ENCODE data around the gene ELL2.
"Not testable (repeated sequence)": the region's sequence is repeated elsewhere in the genome, so short reads cannot be mapped to it uniquely, and the experiment has no call there.

Gene ELL2

DNA sequence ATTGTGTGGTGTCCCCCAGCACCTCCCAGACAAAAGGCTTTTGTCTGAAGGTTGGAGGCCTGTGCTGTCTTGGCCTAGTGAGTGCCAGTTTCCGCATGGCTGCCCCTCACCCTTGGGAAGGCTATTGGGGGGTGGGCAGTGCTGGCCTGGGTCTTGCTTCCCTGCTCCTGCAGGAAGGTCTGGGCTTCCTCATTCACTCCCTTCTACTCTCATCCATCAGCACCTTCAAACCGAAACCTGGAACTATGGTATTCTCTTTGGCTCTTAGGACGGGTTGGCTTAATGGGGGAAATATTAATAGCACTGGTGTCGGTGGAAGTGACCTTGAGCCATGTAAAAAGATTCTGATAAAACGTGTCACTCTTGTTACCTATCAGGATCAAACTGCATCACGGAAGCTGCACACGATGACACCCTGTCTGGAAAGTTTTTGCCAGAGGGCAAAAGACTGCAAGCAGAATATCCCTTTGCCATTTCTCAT lies 105.1 kb downstream of the ELL2 start:
- no peak for DNase-seq (ENCODE audit: extremely low spot score)
- CTCF ChIA-PET = interaction anchor here (0.8 to 25.0 kb wide), 9 partner anchors 9 to 745 kb away, joined by 3 to 561 read pairs (median 14); no protein-coding TSS in a partner anchor
- TF ChIP-seq, protein P1, sequence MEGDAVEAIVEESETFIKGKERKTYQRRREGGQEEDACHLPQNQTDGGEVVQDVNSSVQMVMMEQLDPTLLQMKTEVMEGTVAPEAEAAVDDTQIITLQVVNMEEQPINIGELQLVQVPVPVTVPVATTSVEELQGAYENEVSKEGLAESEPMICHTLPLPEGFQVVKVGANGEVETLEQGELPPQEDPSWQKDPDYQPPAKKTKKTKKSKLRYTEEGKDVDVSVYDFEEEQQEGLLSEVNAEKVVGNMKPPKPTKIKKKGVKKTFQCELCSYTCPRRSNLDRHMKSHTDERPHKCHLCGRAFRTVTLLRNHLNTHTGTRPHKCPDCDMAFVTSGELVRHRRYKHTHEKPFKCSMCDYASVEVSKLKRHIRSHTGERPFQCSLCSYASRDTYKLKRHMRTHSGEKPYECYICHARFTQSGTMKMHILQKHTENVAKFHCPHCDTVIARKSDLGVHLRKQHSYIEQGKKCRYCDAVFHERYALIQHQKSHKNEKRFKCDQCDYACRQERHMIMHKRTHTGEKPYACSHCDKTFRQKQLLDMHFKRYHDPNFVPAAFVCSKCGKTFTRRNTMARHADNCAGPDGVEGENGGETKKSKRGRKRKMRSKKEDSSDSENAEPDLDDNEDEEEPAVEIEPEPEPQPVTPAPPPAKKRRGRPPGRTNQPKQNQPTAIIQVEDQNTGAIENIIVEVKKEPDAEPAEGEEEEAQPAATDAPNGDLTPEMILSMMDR (IDR thresholded peaks at IDR 0.05; ENCODE audit: control extremely low read depth, extremely low read depth, low read depth, missing control alignments) = no peak
- POLR2A ChIA-PET = no interaction called here

DNA sequence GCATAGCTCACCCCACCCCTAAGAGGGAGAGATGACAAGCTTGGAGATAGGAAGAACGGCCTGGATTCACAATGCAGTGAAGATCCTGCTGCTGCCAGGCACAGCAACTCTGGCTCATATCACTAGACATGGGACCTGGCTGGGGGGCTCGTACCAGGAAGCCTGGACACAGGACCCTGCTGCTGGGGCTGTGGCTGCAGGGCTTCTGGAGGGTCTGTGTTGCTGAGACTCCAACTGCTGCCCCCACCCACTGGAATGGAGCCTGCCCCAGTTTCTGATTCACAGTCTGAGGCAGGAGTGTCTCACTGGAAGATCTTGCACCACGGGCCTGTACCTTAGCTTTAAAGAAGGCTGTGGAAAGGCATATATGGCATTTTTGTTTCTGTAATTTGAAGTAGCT lies 108.2 kb downstream of the ELL2 start:
- no peak for DNase-seq (ENCODE audit: extremely low spot score)
- CTCF ChIA-PET = interaction anchor here (0.8 to 25.0 kb wide), 16 partner anchors 9 to 748 kb away, joined by 3 to 561 read pairs (median 4); partner anchors contain the start of gene RFESD
- POLR2A ChIA-PET = interaction anchor here (0.7 kb wide), 1 partner anchor 416 kb away, joined by 3 read pairs; no protein-coding TSS in a partner anchor
- TF ChIP-seq, protein P1 (IDR thresholded peaks at IDR 0.05; ENCODE audit: control extremely low read depth, extremely low read depth, low read depth, missing control alignments) = no peak

DNA sequence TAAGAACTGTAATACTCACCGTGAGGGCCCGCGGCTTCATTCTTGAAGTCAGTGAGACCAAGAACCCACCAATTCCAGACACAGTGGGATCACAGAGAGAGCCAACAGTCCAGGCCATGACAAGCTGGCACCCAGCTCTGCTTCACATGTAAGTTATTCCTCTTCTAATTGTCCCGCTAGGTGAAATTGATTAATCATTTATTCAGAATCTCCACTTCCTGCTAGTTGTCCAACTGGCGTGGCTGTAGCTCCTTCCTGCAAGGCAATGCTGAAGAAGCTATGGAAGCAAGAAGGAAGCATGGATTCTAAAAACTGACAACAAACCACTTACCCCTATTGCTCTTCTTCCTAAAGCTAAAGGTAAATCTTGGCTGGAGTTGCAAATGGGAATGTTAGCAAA lies 109.1 kb downstream of the ELL2 start:
- POLR2A ChIA-PET = no interaction called here
- no peak for DNase-seq (ENCODE audit: extremely low spot score)
- TF ChIP-seq, protein P1 (IDR thresholded peaks at IDR 0.05; ENCODE audit: control extremely low read depth, extremely low read depth, low read depth, missing control alignments) = no peak
- CTCF ChIA-PET = interaction anchor here (1.0 to 25.0 kb wide), 13 partner anchors 9 to 749 kb away, joined by 3 to 561 read pairs (median 5); no protein-coding TSS in a partner anchor

DNA sequence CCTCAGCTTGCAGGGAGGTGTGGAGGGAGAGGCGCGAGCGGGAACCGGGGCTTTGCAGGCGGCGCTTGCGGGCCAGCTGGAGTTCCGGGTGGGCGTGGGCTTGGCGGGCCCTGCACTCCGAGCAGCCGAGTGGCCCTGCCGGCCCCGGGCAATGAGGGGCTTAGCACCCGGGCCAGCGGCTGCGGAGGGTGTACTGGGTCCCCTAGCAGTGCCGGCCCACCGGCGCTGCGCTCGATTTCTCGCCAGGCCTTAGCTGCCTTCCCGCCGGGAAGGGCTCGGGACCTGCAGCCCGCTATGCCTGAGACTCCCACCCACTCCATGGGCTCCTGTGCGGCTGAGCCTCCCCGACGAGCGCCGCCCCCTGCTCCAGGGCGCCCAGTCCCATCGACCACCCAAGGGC lies 110.5 kb downstream of the ELL2 start:
- DNase-seq (ENCODE audit: extremely low spot score); POLR2A ChIA-PET: not testable (repeated sequence)

DNA sequence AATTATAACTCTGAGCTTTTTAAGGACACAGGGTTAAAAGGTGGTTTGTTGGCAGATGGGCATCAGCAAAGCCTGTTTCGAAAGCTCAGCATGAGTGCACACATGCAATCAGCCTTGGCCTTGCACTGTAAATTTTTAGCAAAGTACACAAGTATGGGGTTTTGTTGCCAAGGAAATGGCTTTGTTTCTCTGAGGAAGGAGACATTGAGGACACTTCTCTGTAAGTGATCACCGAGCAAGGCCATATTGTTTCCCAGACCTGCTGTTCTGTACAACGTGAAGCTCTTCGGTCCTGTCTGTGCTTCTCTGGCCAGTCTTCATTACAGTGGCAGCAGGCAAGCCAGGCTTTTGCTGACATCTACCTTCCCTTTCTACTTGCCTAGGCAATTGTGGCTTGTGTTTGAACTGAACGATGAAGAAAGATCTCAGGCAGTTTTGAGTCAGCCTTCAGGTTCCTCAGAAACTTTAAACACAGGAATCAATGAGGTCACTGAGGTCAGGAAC lies 111.2 kb downstream of the ELL2 start:
- DNase-seq (ENCODE audit: extremely low spot score) = no peak
- TF ChIP-seq, protein P1 (IDR thresholded peaks at IDR 0.05; ENCODE audit: control extremely low read depth, extremely low read depth, low read depth, missing control alignments) = no peak
- ChIA-PET POLR2A (no interaction called here), CTCF (interaction anchor here (1.1 to 25.0 kb wide), 7 partner anchors 10 to 487 kb away, joined by 3 to 561 read pairs (median 20); no protein-coding TSS in a partner anchor)

More for the DNA sequence above, 110.5 kb downstream of the ELL2 start:
- CTCF ChIA-PET = interaction anchor here (1.0 to 25.0 kb wide), 6 partner anchors 7 to 751 kb away, joined by 3 to 561 read pairs (median 10); no protein-coding TSS in a partner anchor

DNA sequence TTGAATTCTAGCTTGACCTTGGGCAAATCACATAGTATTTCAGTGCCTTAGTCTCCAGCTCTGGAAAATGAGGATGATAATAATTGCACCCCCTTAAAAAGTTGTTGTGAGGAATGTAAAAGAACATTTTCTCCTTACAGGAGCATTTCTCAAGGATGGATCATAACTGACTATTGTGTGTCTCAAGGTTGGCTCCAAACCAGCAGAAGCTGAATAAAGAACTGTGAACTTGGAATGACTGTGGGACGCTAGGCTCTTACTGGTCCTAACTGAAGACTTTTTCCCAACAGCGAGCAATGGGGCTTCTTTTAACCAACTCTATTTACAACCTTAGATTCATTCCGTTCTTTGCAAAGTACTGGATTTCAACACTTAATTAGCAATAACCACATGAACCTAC lies 113.0 kb downstream of the ELL2 start:
- TF ChIP-seq, protein P1 (IDR thresholded peaks at IDR 0.05; ENCODE audit: control extremely low read depth, extremely low read depth, low read depth, missing control alignments) = no peak
- ChIA-PET CTCF (interaction anchor here (1.3 to 25.0 kb wide), 11 partner anchors 8 to 489 kb away, joined by 4 to 561 read pairs (median 16); no protein-coding TSS in a partner anchor), POLR2A (no interaction called here)
- no peak for DNase-seq (ENCODE audit: extremely low spot score)

DNA sequence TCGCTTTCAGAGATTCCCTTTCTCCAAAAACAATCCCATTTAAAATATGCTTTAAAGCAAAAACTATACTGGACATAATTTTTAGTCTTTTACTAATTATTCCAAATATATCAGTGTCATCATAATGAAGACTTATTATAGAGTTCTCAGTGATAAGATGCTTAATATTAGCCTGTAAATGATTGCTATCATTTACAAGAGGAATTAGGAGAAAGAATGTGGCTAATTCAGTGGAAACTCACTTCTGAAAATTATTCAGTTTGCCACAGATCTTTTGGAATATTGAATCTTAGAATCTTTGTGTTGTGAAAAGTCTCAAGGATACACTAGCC lies 114.4 kb downstream of the ELL2 start:
- DNase-seq (ENCODE audit: extremely low spot score) = no peak
- TF ChIP-seq, protein P1 (IDR thresholded peaks at IDR 0.05; ENCODE audit: control extremely low read depth, extremely low read depth, low read depth, missing control alignments) = no peak
- POLR2A ChIA-PET = no interaction called here
- CTCF ChIA-PET = interaction anchor here (0.8 to 25.0 kb wide), 24 partner anchors 9 to 292 kb away, joined by 3 to 561 read pairs (median 7); partner anchors contain the start of genes ARSK, GLRX, RFESD and SKIC3

Data from GM10248 (cell line).